GM12878 (cell line): ENCODE measurements around the gene RUNDC3A. TPM values are rescaled to one million over a fixed set of nuclear protein-coding genes. Genes with fewer than 3 reads are reported as not detected.

Experiments used
- BHLHE40 ChIP-seq, 2 experiments: fragments of 450-650 bp in 1 of 2; IDR thresholded peaks; 2 replicates each; pipeline ENCODE4 v1.6.1; 2011 to 2017; ENCODE audit warnings: low read depth in 2 of 2, borderline replicate concordance in 1 of 2, improper control_type of control experiment in 1 of 2, low read length in 1 of 2, mild to moderate bottlenecking in 1 of 2
- E2F8 ChIP-seq: fragments of 450-650 bp; IDR thresholded peaks from 2 replicates; pipeline ENCODE4 v1.6.1; 2018; ENCODE audit warnings: mild to moderate bottlenecking, low read depth, moderate library complexity; ENCODE audit not compliant: partially characterized antibody
- GATAD2B ChIP-seq: fragments of 450-650 bp; conservative IDR thresholded peaks from 2 replicates; pipeline ENCODE4 v1.6.1; 2017; ENCODE audit warnings: low read depth, mild to moderate bottlenecking, moderate library complexity
- IKZF2 ChIP-seq, 2 experiments: fragments of 450-650 bp; IDR thresholded peaks; 2 replicates each; pipeline ENCODE4 v1.6.1; 2017; ENCODE audit warnings: mild to moderate bottlenecking in 2 of 2, moderate library complexity in 2 of 2
- IRF5 ChIP-seq: fragments of 450-650 bp; IDR thresholded peaks from 2 replicates; pipeline ENCODE4 v1.6.1; 2017; ENCODE audit warnings: borderline replicate concordance
- MYC ChIP-seq: IDR thresholded peaks from 2 replicates; pipeline ENCODE4 v1.6.1; 2011; ENCODE audit warnings: mild to moderate bottlenecking, low read length, moderate library complexity, inconsistent platforms; ENCODE audit not compliant: insufficient read depth, insufficient replicate concordance, insufficient read length, severe bottlenecking
- SMARCA5 ChIP-seq: fragments of 450-650 bp; IDR thresholded peaks from 2 replicates; pipeline ENCODE4 v1.6.1; 2017; ENCODE audit warnings: mild to moderate bottlenecking
- SPI1 ChIP-seq: IDR thresholded peaks from 2 replicates; pipeline ENCODE4 v1.6.1; 2011; ENCODE audit warnings: low read depth, mild to moderate bottlenecking, low read length, moderate library complexity, borderline replicate concordance; ENCODE audit not compliant: insufficient read depth
- TAF1 ChIP-seq: IDR thresholded peaks from 2 replicates; pipeline ENCODE4 v1.6.1; 2011; ENCODE audit warnings: mild to moderate bottlenecking, low read depth, low read length, borderline replicate concordance
- TARDBP ChIP-seq: IDR thresholded peaks from 2 replicates; pipeline ENCODE4 v1.6.1; 2016; ENCODE audit warnings: borderline replicate concordance
- TCF7 ChIP-seq: IDR thresholded peaks from 2 replicates; pipeline ENCODE4 v1.6.1; 2014; ENCODE audit warnings: antibody characterized with exemption, borderline replicate concordance
- ZBTB4 ChIP-seq: fragments of 450-650 bp; formaldehyde crosslinking; IDR thresholded peaks from 2 replicates; pipeline ENCODE4 v1.4.0; 2022; ENCODE audit warnings: mild to moderate bottlenecking, moderate library complexity
- ZNF207 ChIP-seq: fragments of 450-650 bp; IDR thresholded peaks from 2 replicates; pipeline ENCODE4 v1.6.1; 2014; ENCODE audit warnings: antibody characterized with exemption, mild to moderate bottlenecking, borderline replicate concordance
- polyA plus RNA-seq, 11 experiments: library from polyadenylated mRNA; depleted of rRNA in 4 of 11; unstranded in 6 of 11; stranded (reverse) in 5 of 11; fragments of >200 nt; fragmentation: Nextera tagmentation in 4 of 11; fragmentation: Illumina TruSeq in 1 of 11; extraction: Ambion mirVana in 4 of 11; extraction: Trizol in 1 of 11; gene quantifications; 1 replicate in 1 of 11; 2 replicates in 10 of 11; pipeline versions ENCODE4 v1.2.1 to v1.2.3, GENCODE V29; 2011 to 2016; ENCODE audit warnings: inconsistent platforms in 2 of 11, missing spikeins in 2 of 11, low read depth in 1 of 11
- total RNA-seq, 4 experiments: library from RNA; depleted of rRNA in 3 of 4; stranded (reverse); fragments of >200 nt in 3 of 4; fragmentation: Illumina TruSeq in 1 of 4; extraction: Trizol in 1 of 4; gene quantifications; 2 replicates each; pipeline versions ENCODE4 v1.2.1 to v1.2.3, GENCODE V29; 2013 to 2021
- TF ChIP-seq, protein P1 (sequence below): IDR thresholded peaks from 2 replicates; pipeline ENCODE4 v1.6.1; 2011; ENCODE audit warnings: mild to moderate bottlenecking, low read depth, low read length, moderate library complexity; ENCODE audit not compliant: insufficient replicate concordance

RUNDC3A gene
- total and polyA plus RNA-seq, 10 of the 15 experiments (the other 5 are each of a cell fraction or from before 2014, with no cell fraction given), result 0.07 to 0.17 TPM; not detected in 8

- TF ChIP-seq MYC, result no peak
- TF ChIP-seq IRF5, result no peak
- TF ChIP-seq BHLHE40 (IDR thresholded peaks at IDR 0.05; ENCODE audit: borderline replicate concordance in 1 of 2, low read depth in 2 of 2, low read length in 1 of 2), result peak; percentile 74 to 81
- no peak for TF ChIP-seq TARDBP
- TF ChIP-seq TAF1, result no peak
- no peak for TF ChIP-seq ZBTB4 (CRISPR knock-in tag)
- TF ChIP-seq, protein P1, sequence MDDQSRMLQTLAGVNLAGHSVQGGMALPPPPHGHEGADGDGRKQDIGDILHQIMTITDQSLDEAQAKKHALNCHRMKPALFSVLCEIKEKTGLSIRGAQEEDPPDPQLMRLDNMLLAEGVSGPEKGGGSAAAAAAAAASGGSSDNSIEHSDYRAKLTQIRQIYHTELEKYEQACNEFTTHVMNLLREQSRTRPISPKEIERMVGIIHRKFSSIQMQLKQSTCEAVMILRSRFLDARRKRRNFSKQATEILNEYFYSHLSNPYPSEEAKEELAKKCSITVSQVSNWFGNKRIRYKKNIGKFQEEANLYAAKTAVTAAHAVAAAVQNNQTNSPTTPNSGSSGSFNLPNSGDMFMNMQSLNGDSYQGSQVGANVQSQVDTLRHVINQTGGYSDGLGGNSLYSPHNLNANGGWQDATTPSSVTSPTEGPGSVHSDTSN, result no peak
- TF ChIP-seq SMARCA5, result peak; percentile 41; the same call in 1 of the 2 replicates
- TF ChIP-seq SPI1, result peak; percentile 98
- no peak for TF ChIP-seq TCF7
- no peak for TF ChIP-seq ZNF207
- peak; percentile 90 for TF ChIP-seq GATAD2B
- no peak for TF ChIP-seq E2F8
- TF ChIP-seq IKZF2 (IDR thresholded peaks at IDR 0.05), result peak; percentile 96
Observed at GRCh38 chr17:44348234-44348987, 40.0 kb downstream of the RUNDC3A start (continued).
